ENCODE data around the gene MTNR1A.

Gene MTNR1A

GRCh38 chr4:186485150-186485549 lies 70.2 kb downstream of the MTNR1A start:
- no peak for DNase-seq

GRCh38 chr4:186483656-186484055 lies 71.7 kb downstream of the MTNR1A start:
- no peak for DNase-seq

Measured in stimulated activated CD4-positive, alpha-beta T cell treated with anti-CD3 and anti-CD28 coated beads, Interleukin-4, amount 100 ng/mL, for 1 hour (primary cell).